Nephron (organoid): ENCODE data around the gene RFC1.

Experiments used
- H3K27ac Mint-ChIP-seq, 3 experiments: 2 replicates each; pipeline ENCODE4 v1.8.0; 2020; ENCODE audit warnings: mixed read lengths in 3 of 3, mild to moderate bottlenecking in 2 of 3, moderate library complexity in 1 of 3
- H3K27me3 Mint-ChIP-seq: 2 replicates; pipeline ENCODE4 v1.8.0; 2021; ENCODE audit warnings: low read depth, mild to moderate bottlenecking, moderate library complexity, mixed read lengths
- H3K36me3 Mint-ChIP-seq: 2 replicates; pipeline ENCODE4 v1.8.0; 2020; ENCODE audit warnings: low read depth, mixed read lengths
- H3K4me1 Mint-ChIP-seq: 2 replicates; pipeline ENCODE4 v1.8.0; 2020; ENCODE audit warnings: mixed read lengths
- H3K4me3 Mint-ChIP-seq, 3 experiments: 2 replicates each; pipeline ENCODE4 v1.8.0; 2020; ENCODE audit warnings: mild to moderate bottlenecking in 3 of 3, mixed read lengths in 3 of 3, moderate library complexity in 2 of 3
- H3K9me3 Mint-ChIP-seq: 2 replicates; pipeline ENCODE4 v1.8.0; 2020; ENCODE audit warnings: mixed read lengths
- TF ChIP-seq, protein P1 (sequence below), 3 experiments: fragments of 200-600 bp; sonication (generic); IDR thresholded peaks; one replicate each; pipeline ENCODE4 v1.5.0; 2021; ENCODE audit warnings: antibody characterized with exemption in 3 of 3; ENCODE audit not compliant: unreplicated experiment in 3 of 3

RFC1 gene

DNA sequence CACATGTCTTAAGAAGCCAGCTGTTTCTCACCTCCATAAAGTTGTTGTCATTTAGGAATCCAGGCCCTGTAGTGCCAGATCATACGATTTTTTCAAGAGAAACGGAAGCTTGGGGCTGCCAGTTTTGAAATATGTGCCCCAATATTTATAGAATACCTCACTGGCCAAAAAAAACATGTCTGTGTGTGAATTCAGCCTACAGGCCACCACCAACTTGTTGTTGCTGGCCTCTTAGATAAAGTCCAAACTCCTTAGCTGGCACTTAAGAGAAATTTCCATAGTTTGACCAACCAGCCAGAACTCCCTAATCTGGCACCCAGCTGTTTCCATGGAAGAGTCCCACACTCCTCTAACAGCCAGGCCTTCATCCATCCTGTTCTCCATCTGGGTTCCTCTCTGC, 109.7 kb downstream of the RFC1 start:
- TF ChIP-seq, protein P1, sequence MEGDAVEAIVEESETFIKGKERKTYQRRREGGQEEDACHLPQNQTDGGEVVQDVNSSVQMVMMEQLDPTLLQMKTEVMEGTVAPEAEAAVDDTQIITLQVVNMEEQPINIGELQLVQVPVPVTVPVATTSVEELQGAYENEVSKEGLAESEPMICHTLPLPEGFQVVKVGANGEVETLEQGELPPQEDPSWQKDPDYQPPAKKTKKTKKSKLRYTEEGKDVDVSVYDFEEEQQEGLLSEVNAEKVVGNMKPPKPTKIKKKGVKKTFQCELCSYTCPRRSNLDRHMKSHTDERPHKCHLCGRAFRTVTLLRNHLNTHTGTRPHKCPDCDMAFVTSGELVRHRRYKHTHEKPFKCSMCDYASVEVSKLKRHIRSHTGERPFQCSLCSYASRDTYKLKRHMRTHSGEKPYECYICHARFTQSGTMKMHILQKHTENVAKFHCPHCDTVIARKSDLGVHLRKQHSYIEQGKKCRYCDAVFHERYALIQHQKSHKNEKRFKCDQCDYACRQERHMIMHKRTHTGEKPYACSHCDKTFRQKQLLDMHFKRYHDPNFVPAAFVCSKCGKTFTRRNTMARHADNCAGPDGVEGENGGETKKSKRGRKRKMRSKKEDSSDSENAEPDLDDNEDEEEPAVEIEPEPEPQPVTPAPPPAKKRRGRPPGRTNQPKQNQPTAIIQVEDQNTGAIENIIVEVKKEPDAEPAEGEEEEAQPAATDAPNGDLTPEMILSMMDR (IDR thresholded peaks at IDR 0.05; ENCODE audit: unreplicated experiment in 3 of 3) = no peak
- no peaks in the 10 kb centered on the region for H3K27me3 Mint-ChIP-seq
- peaks cover 54% of the 10 kb centered on the region for H3K36me3 Mint-ChIP-seq
- peak overlapping the region; percentile 9 to 79 (median 38) for H3K27ac Mint-ChIP-seq
- H3K9me3 Mint-ChIP-seq = peaks cover 2% of the 10 kb centered on the region
- H3K4me1 Mint-ChIP-seq = peaks cover 10% of the 10 kb centered on the region
- H3K4me3 Mint-ChIP-seq = no peak overlapping the region

DNA sequence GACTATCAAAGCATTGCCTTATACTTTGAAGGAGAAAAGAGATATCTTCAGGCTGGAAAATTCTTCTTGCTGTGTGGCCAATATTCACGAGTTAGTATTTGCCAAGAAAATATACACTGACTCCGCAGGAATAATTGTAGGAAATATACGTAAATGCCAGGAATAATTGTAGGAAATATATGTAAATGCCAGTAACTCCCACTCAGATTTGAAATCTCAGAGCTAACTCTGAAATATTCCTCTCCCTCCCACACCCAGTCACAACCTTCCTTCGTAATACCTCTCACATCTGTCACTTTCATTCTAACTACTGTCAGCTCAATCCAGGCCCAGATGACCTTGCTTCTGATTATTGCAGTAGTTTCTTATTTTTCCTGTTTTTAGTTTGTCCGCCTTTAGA, 110.3 kb downstream of the RFC1 start:
- H3K36me3 Mint-ChIP-seq = peaks cover 50% of the 10 kb centered on the region
- TF ChIP-seq, protein P1 (IDR thresholded peaks at IDR 0.05; ENCODE audit: unreplicated experiment in 3 of 3) = no peak
- H3K4me3 Mint-ChIP-seq = no peak overlapping the region
- H3K27ac Mint-ChIP-seq = peak overlapping the region; percentile 9 to 79 (median 38)
- peaks cover 10% of the 10 kb centered on the region for H3K4me1 Mint-ChIP-seq
- peaks cover 2% of the 10 kb centered on the region for H3K9me3 Mint-ChIP-seq
- H3K27me3 Mint-ChIP-seq = no peaks in the 10 kb centered on the region

DNA sequence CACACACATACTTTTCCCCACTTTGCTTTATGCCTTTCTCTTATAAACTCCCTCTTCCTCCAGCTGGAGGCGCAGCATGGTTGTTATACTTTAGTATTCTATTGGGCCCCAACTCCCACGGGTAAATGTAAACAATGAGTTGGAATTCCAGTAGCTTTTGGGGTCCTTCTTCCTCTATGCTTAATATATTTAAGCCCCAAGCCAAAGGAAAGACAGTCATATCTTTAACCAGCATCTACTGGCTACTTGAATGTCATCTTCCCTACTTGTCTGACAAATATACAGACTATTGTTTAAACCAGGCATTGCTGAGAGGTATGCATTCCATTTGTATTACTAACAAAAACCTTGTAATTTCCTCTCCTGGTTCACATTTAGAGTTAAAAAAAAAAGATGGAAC, 110.9 kb downstream of the RFC1 start:
- H3K27me3 Mint-ChIP-seq = no peaks in the 10 kb centered on the region
- H3K4me3 Mint-ChIP-seq = no peak overlapping the region
- H3K9me3 Mint-ChIP-seq = peaks cover 5% of the 10 kb centered on the region
- peaks cover 10% of the 10 kb centered on the region for H3K4me1 Mint-ChIP-seq
- peak overlapping the region in 2 of 3 experiments; percentile 60 to 79 for H3K27ac Mint-ChIP-seq
- peaks cover 53% of the 10 kb centered on the region for H3K36me3 Mint-ChIP-seq
- TF ChIP-seq, protein P1 (IDR thresholded peaks at IDR 0.05; ENCODE audit: unreplicated experiment in 3 of 3) = peak in 1 of 3 experiments; percentile 16

DNA sequence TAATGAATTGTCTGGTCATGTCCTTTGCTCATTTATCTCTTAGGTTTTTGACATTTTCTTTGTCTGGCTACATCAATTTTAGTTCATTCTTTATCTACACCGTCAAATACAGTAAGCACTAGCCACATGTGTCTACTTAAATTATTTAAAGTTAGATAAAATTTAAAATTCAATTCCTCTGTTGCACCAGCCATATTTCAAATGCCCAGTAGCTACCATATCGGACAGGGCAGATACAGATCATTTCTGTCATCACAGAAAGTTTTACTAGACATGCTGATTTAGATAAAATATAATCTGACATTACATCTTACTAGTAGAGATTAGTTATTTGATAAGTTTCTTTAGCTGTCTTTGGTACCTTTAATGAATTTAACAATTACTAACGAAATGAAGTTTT, 122.7 kb downstream of the RFC1 start:
- Mint-ChIP-seq H3K4me1 (no peaks in the 10 kb centered on the region), H3K36me3 (peaks cover 70% of the 10 kb centered on the region), H3K27me3 (no peaks in the 10 kb centered on the region), H3K4me3 (no peak overlapping the region), H3K27ac (no peak overlapping the region), H3K9me3 (peaks cover 14% of the 10 kb centered on the region)
- TF ChIP-seq, protein P1 (IDR thresholded peaks at IDR 0.05; ENCODE audit: unreplicated experiment in 3 of 3) = no peak
